ENCODE data around the gene SMC3.
"Not testable (repeated sequence)": the region's sequence is repeated elsewhere in the genome, so short reads cannot be mapped to it uniquely, and the experiment has no call there.

SMC3 gene

GRCh38 chr10:110576220-110576619, 8.7 kb downstream of the SMC3 start:
- DNase-seq (ENCODE audit: low read depth in 3 of 3, low spot score in 1 of 3), result no peak

- DNase-seq (ENCODE audit: low read depth in 3 of 3, low spot score in 1 of 3), result no peak
These were observed 9.6 kb downstream of the SMC3 start for GRCh38 chr10:110577056-110577455.

GRCh38 chr10:110584006-110584405, 16.5 kb downstream of the SMC3 start:
- no peak for DNase-seq (ENCODE audit: low read depth in 3 of 3, low spot score in 1 of 3)

- no peak for DNase-seq (ENCODE audit: low read depth in 3 of 3, low spot score in 1 of 3)
These were observed 24.3 kb downstream of the SMC3 start for GRCh38 chr10:110591760-110592159.

- no peak for DNase-seq (ENCODE audit: low read depth in 3 of 3, low spot score in 1 of 3)
These were observed 30.0 kb downstream of the SMC3 start for GRCh38 chr10:110597476-110597875.

GRCh38 chr10:110600487-110601101, 33.1 kb downstream of the SMC3 start:
- no peak for DNase-seq (ENCODE audit: low read depth in 3 of 3, low spot score in 1 of 3)

GRCh38 chr10:110601581-110601980, 34.1 kb downstream of the SMC3 start:
- DNase-seq (ENCODE audit: low read depth in 3 of 3, low spot score in 1 of 3), result no peak

GRCh38 chr10:110608087-110608486, 40.6 kb downstream of the SMC3 start:
- no peak for DNase-seq (ENCODE audit: low read depth in 3 of 3, low spot score in 1 of 3)

- no peak for DNase-seq (ENCODE audit: low read depth in 3 of 3, low spot score in 1 of 3)
These were observed 42.1 kb downstream of the SMC3 start for GRCh38 chr10:110609605-110610004.

- DNase-seq (ENCODE audit: low read depth in 3 of 3, low spot score in 1 of 3), result peak in 2 of 3 donors; percentile 7 to 18
These were observed 42.8 kb downstream of the SMC3 start for GRCh38 chr10:110610308-110610774.

- not testable (repeated sequence) for DNase-seq (ENCODE audit: low read depth in 3 of 3, low spot score in 1 of 3)
These were observed 43.3 kb downstream of the SMC3 start for GRCh38 chr10:110610781-110611180.

GRCh38 chr10:110612087-110612486, 44.6 kb downstream of the SMC3 start:
- DNase-seq (ENCODE audit: low read depth in 3 of 3, low spot score in 1 of 3), result no peak

GRCh38 chr10:110612629-110613028, 45.1 kb downstream of the SMC3 start:
- no peak for DNase-seq (ENCODE audit: low read depth in 3 of 3, low spot score in 1 of 3)

GRCh38 chr10:110613341-110613995, 46.0 kb downstream of the SMC3 start:
- no peak for DNase-seq (ENCODE audit: low read depth in 3 of 3, low spot score in 1 of 3)

GRCh38 chr10:110613996-110614495, 46.6 kb downstream of the SMC3 start:
- DNase-seq (ENCODE audit: low read depth in 3 of 3, low spot score in 1 of 3), result no peak

GRCh38 chr10:110615057-110615747, 47.7 kb downstream of the SMC3 start:
- no peak for DNase-seq (ENCODE audit: low read depth in 3 of 3, low spot score in 1 of 3)

- no peak for DNase-seq (ENCODE audit: low read depth in 3 of 3, low spot score in 1 of 3)
These were observed 49.1 kb downstream of the SMC3 start for GRCh38 chr10:110616493-110617033.

GRCh38 chr10:110617425-110618229, 50.1 kb downstream of the SMC3 start:
- DNase-seq (ENCODE audit: low read depth in 3 of 3, low spot score in 1 of 3), result no peak

- DNase-seq (ENCODE audit: low read depth in 3 of 3, low spot score in 1 of 3), result no peak
These were observed 50.7 kb downstream of the SMC3 start for GRCh38 chr10:110618230-110618610.

GRCh38 chr10:110619514-110620397, 52.3 kb downstream of the SMC3 start:
- no peak for DNase-seq (ENCODE audit: low read depth in 3 of 3, low spot score in 1 of 3)
